Pons (tissue), 1 donor: ENCODE results near the gene CDCA3.
A peak's percentile ranks its signal among the peaks of the same experiment; 100 is the strongest.

Experiments used
- DNase-seq: peaks from one replicate; pipeline ENCODE4 v3.0.0-alpha.2; 2016; ENCODE audit warnings: low spot score

CDCA3 gene

GRCh38 chr12:6831450-6831995 lies 19.6 kb downstream of the CDCA3 start:
- no peak for DNase-seq

- no peak for DNase-seq
Measured at GRCh38 chr12:6830999-6831398, 20.1 kb downstream of the CDCA3 start.

DNA sequence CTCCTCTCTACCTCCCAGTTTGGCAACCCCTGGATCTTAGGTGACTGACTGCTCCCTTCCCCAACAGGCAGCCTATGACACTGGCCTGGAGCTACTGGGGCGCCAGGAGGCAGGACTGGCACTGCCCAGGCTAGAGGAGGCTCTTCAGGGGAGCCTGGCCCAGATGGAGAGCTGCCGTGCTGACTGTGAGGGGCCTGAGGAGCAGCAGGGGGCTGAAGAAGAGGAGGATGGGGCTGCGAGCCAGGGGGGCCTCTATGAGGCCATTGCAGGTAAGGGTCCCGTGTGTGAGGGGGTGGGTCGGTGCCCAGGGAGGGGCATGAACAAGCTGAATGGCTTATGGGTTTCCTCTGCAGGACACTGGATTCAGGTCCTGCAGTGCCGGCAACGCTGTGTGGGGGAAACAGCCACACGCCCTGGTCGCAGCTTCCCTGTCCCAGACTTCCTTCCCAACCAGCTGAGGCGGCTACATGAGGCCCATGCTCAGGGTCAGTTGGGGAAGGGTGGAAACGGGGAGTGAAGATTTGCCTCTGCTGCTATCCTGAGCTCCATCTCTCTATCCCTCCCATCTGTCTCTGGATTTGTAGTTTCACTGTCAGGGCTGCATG lies 20.7 kb downstream of the CDCA3 start:
- no peak for DNase-seq

GRCh38 chr12:6829536-6830220 lies 21.4 kb downstream of the CDCA3 start:
- no peak for DNase-seq

DNA sequence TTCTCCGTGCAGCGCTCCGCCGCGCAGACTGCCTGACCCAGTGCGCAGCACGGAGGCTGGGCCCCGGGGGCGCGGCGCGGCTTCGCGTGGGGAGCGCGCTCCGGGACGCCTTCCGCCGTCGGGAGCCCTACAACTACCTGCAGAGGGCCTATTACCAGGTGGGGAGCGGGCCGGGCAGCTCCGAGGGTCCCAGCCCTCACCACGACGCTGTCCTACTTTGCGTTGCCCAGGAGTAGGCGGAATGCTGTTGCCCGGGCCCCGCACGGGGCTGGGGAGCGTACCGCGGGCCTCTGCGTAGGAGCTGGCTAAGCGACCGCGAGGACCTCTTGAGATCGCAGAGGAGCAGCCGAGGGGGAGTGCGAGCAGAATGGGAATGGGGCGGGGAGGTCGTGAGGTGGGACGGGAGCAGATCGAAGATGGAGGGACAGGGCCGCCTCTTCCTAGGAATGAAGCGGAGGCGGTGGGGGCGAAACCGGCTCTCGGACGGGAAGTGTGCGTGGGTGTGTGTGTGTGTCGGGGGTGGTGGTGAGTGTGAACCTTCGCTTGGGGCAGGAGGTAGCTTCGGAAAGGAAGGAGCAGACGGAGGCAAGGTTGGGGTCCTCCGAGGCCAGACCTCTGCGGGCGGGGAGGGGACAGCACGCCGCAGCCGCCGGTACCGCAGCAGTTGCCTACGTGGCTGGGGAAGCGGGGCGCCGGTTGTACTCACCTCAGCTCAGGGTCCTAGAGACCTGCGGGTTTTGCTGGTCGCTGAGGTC lies 22.1 kb downstream of the CDCA3 start:
- no peak for DNase-seq

GRCh38 chr12:6827982-6828780 lies 22.9 kb downstream of the CDCA3 start, which contains the start of gene P3H3:
Gene P3H3 (plus strand): TSS chr12:6828407. CDS start chr12:6828441, 34 bp downstream.
- no peak for DNase-seq

- peak; percentile 63 for DNase-seq
Measured at GRCh38 chr12:6827437-6827911, 23.6 kb downstream of the CDCA3 start.

GRCh38 chr12:6826734-6827436 lies 24.2 kb downstream of the CDCA3 start:
- no peak for DNase-seq

DNA sequence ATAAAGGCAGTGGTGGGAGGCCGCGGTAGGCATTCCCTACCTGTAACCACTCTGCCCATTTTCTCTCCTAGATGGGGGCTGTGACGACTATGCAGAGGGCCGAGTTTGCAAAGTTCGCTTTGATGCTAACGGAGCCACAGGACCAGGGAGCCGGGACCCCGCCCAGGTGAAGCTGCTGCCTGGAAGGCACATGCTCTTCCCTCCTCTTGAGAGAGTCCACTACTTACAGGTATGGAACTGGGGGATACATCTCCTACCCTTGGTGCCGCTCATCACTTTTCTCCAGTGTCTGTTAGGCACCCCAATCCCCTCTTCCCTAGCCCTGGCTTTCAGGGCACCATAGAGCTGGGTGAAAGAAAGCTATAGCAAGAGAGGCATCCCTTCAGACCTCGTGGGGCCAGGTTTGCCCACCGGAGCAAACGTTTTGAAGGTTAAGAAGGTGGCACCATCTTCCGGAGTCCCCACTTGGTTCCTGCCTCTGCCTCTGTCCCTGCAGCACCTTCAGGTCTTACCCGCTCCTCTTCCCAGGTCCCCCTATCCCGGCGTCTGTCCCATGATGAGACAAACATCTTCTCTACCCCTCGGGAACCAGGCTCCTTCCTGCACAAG lies 24.9 kb downstream of the CDCA3 start:
- DNase-seq: no peak

GRCh38 chr12:6825398-6826124 lies 25.5 kb downstream of the CDCA3 start:
- DNase-seq: peak; percentile 77

DNA sequence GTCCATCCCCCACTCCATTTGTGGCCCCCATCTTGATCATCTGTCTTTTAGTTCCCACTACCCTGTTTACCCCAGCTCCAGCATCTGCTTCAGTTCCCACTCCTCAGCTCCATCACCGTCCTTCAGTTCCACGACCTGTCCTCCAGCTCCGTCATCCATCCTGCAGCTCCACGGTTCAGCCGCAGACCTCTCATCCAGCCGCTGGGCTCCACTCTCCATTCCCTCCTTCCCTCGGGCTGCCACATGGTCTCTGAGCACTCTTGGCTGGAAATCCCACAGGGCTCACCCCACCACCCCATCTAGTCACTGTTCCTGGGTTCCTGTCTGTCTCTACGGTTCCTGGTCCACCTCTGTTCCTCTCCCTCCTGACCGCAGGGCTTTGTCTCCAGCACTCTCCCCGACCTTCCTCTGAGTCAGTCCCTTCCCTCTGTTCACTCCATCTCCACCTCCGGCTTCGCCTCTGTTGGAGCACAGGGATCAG lies 26.1 kb downstream of the CDCA3 start:
- DNase-seq: no peak

GRCh38 chr12:6824085-6824775 lies 26.9 kb downstream of the CDCA3 start:
- no peak for DNase-seq

DNA sequence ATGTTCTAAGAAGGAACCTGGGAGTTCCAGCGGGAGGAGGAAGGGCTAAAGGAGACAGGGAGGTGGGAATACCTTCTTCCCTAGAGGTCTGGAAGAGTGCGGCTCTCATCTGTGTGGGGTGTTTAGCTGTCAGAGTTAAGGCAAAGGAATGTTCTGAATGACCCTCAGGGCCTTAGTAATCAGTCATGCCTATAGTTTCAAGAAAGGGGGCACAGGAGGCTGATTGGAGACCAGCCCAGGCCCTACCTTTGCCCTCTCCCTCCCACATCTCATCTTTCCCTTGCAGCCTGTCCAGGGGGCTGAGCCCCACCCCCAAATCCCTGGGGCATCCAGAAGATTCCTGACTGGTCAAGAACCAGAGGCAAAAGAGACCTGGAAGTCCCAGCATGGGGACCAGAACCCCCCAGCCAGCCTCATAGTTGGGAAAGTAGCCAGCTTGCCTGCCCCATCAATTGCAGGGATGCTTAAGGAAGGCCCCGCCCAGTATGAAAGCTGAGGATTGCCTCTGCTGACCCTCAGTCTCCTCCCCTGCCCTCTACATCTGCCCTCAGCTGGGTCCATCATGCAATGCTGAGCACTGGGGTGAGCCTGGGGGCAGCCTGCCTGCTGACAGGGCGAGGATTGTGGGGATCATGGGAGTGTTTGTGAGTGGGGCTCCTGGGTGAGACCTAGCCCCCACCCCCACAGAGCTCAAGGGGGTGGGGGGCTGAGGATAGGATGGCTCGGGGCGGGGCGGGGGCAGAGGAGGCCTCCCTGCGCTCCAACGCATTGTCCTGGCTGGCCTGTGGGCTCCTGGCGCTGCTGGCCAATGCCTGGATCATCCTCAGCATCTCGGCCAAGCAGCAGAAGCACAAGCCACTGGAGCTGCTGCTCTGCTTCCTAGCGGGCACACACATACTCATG lies 27.7 kb downstream of the CDCA3 start:
- no peak for DNase-seq

DNA sequence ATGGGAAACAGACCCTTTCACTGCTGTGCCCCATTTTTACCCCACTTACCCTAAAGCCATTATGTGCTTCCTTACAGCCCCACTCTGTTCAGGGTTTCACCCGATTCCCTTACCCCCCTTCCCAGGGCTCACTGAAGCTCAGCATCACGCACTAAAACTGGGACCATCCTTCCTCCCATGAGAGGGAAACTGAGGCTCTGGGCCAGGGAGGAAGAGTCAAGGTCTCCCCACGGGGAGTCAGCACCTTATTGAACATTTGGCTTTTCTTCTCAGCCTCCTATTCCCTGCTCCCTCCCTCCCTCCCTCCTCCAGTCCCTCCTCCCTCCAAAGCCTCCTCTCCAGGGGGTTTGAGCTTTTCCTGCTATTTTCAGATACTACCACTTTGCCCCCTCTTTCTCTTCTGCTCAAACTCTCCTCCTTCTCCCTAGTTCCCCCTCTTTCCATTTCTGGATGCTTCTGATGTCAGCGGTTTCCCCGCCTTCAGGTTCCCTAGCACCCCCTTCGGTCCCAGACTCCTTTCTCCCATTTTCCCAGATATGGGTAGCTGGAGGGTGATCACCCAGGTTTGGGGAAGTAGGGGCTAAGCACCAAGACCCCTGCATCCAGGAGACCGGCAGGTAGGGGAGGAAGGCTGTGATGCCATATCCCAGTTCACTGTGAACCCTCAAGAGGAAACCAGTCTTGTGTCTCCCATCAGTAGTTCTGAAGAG lies 28.5 kb downstream of the CDCA3 start:
- DNase-seq: no peak

DNA sequence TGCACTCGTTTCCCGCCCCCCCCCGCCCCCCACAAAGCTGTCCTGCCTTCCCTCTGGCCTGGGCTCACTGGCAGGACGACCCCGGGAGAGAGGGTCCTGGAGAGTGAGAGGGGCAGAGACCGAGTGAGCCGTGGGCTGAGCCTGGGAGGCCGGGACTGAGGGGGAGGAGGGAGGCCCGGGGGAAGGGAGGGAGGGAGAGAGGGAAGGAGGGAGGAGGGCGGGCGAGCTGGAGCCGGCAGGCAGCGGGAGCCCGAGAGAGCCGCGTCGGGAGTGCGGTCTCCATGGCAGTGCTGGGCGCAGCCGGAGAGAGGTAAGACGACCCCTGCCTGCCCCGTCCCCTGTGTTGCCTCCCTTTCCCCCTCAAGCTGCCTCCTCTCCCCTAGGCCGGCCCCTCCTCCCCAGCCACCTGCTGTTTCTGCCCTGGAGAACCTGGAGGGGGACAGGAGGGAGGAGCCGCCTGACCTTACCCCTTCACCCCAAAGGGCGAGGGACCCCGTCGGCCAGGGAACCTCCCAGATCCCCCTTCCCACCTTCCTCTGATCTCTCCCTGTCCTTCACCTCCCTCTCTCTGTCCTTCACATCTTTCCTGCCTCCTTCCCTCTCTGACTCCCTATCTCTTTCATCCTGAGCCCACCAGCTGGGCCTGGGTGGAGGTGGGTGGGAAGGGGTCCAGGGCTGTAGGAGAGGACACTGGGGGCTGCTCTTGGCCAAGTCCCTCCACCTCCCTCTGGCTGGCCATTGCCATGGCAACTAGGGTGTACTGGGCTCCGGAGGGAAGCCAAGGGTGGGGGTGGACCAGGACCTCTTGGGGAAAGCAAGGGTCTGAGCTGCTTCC lies 29.3 kb downstream of the CDCA3 start, which contains the start of gene GPR162:
Gene GPR162, plus strand, starts transcription at position 231 of the 835 bp plus-strand sequence. CDS start 2,078 bp downstream, outside the sequence.
- DNase-seq: no peak

DNA sequence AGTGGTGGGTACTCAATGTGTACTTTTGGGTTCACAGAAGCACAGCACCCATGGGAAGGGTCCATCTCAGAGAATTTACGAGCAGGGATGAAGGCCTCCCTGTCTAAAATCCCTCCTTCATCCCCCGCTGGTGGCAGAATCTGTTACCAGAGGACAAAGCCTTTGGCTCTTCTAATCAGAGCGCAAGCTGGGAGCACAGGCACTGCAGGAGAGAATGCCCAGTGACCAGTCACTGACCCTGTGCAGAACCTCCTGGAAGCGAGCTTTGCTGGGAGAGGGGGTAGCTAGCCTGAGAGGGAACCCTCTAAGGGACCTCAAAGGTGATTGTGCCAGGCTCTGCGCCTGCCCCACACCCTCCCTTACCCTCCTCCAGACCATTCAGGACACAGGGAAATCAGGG lies 30.9 kb downstream of the CDCA3 start:
- DNase-seq: no peak
